HepG2 (cell line): ENCODE data around the gene CDH11.

ENCODE experiments used
- CTCF ChIP-seq: sonication (generic); formaldehyde crosslinking; IDR thresholded peaks from 2 replicates; pipeline ENCODE4 v1.5.0; 2020; ENCODE audit warnings: mild to moderate bottlenecking, missing genetic modification reagents, moderate library complexity
- MLXIP ChIP-seq: sonication (generic); formaldehyde crosslinking; IDR thresholded peaks from 2 replicates; pipeline ENCODE4 v1.9.0; 2021; ENCODE audit warnings: missing genetic modification reagents, borderline replicate concordance
- NR2C2 ChIP-seq: sonication (generic); formaldehyde crosslinking; IDR thresholded peaks from 2 replicates; pipeline ENCODE4 v1.4.0; 2020; ENCODE audit warnings: missing genetic modification reagents, mild to moderate bottlenecking, moderate library complexity, borderline replicate concordance
- POLR2A ChIP-seq, 2 experiments: IDR thresholded peaks; 2 replicates each; pipeline ENCODE4 v1.6.1; 2011; ENCODE audit warnings: low read depth in 2 of 2, low read length in 2 of 2, mild to moderate bottlenecking in 1 of 2, moderate library complexity in 1 of 2; ENCODE audit not compliant: insufficient read depth in 1 of 2
- SP1 ChIP-seq, 2 experiments: fragments of 450-650 bp in 1 of 2; sonication (generic) in 1 of 2; formaldehyde crosslinking in 1 of 2; IDR thresholded peaks; 2 replicates each; pipeline versions ENCODE4 v1.4.0 to v1.6.1; 2016 to 2020; ENCODE audit warnings: missing genetic modification reagents in 1 of 2
- ZNF235 ChIP-seq: sonication (generic); formaldehyde crosslinking; IDR thresholded peaks from 2 replicates; pipeline ENCODE4 v1.8.1; 2023; ENCODE audit warnings: mild to moderate bottlenecking, missing genetic modification reagents, borderline replicate concordance
- ZNF333 ChIP-seq: sonication (generic); formaldehyde crosslinking; IDR thresholded peaks from 2 replicates; pipeline ENCODE4 v1.4.0; 2020; ENCODE audit warnings: mild to moderate bottlenecking, missing genetic modification reagents, borderline replicate concordance
- ZNF580 ChIP-seq: IDR thresholded peaks from 2 replicates; pipeline ENCODE4 v1.6.1; 2016; ENCODE audit warnings: low read depth, borderline replicate concordance

DNA sequence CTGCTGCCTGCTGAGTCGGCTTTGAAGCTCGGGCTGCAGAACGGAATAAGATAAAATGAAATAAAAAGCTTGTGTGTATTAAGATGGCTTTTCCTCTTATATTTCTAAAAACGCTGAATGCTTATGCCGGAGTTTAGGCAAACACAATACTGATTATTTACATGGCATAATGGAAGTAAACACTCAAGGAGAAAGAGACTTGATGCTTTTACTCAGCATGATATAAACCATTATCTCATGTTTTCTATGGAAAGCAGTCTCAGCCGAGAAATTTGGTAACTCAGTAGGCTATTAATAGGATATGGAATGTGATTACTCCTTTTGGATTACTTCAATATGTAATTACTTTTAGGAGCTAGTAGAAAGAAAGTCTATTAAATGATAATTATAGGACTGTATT lies 153.3 kb downstream of the CDH11 start:
- TF ChIP-seq SP1 (IDR thresholded peaks at IDR 0.05): no peak
- TF ChIP-seq SP1 (CRISPR knock-in tag; IDR thresholded peaks at IDR 0.05): no peak
- TF ChIP-seq CTCF (CRISPR knock-in tag): no peak
- TF ChIP-seq POLR2A (IDR thresholded peaks at IDR 0.05; ENCODE audit: insufficient read depth in 1 of 2, low read depth in 2 of 2, low read length in 2 of 2): no peak
- no peak for TF ChIP-seq MLXIP (CRISPR knock-in tag)
- TF ChIP-seq ZNF580: no peak
- no peak for TF ChIP-seq ZNF333 (CRISPR knock-in tag)
- no peak for TF ChIP-seq ZNF235 (CRISPR knock-in tag)
- no peak for TF ChIP-seq NR2C2 (CRISPR knock-in tag)
